H1 (cell line): ENCODE measurements around the gene FNDC11.

Experiments
- EGR1 ChIP-seq: IDR thresholded peaks from 2 replicates; pipeline ENCODE4 v1.6.1; 2011; ENCODE audit warnings: low read depth, low read length, borderline replicate concordance
- GTF2F1 ChIP-seq: IDR thresholded peaks from 2 replicates; pipeline ENCODE4 v1.6.1; 2012; ENCODE audit warnings: low read depth, low read length, improper control_type of control experiment, borderline replicate concordance
- KDM1A ChIP-seq: fragments of 200-600, 300-600 bp; sonication (generic); IDR thresholded peaks from 2 replicates; pipeline ENCODE4 v1.7.1; 2016; ENCODE audit warnings: mild to moderate bottlenecking, low read length, borderline replicate concordance
- POLR2A ChIP-seq, 2 experiments: IDR thresholded peaks; 1 replicate in 1 of 2; 2 replicates in 1 of 2; pipeline ENCODE4 v1.6.1; 2011; ENCODE audit warnings: low read depth in 2 of 2, low read length in 2 of 2, mild to moderate bottlenecking in 2 of 2; ENCODE audit errors: control extremely low read depth in 1 of 2
- POLR2AphosphoS5 ChIP-seq: IDR thresholded peaks from 2 replicates; pipeline ENCODE4 v1.6.1; 2011; ENCODE audit warnings: low read depth, low read length
- SIRT6 ChIP-seq: IDR thresholded peaks from one replicate; pipeline ENCODE4 v1.7.1; 2012; ENCODE audit warnings: low read length, inconsistent platforms
- TF ChIP-seq, protein P1 (sequence below), 3 experiments: IDR thresholded peaks; 1 replicate in 2 of 3; 2 replicates in 1 of 3; pipeline versions ENCODE4 v1.5.1 to v1.6.1; 2011; ENCODE audit warnings: low read length in 3 of 3, mild to moderate bottlenecking in 3 of 3, inconsistent platforms in 2 of 3, low read depth in 1 of 3, moderate library complexity in 1 of 3; ENCODE audit not compliant: insufficient read depth in 1 of 3; ENCODE audit errors: control extremely low read depth in 1 of 3

DNA sequence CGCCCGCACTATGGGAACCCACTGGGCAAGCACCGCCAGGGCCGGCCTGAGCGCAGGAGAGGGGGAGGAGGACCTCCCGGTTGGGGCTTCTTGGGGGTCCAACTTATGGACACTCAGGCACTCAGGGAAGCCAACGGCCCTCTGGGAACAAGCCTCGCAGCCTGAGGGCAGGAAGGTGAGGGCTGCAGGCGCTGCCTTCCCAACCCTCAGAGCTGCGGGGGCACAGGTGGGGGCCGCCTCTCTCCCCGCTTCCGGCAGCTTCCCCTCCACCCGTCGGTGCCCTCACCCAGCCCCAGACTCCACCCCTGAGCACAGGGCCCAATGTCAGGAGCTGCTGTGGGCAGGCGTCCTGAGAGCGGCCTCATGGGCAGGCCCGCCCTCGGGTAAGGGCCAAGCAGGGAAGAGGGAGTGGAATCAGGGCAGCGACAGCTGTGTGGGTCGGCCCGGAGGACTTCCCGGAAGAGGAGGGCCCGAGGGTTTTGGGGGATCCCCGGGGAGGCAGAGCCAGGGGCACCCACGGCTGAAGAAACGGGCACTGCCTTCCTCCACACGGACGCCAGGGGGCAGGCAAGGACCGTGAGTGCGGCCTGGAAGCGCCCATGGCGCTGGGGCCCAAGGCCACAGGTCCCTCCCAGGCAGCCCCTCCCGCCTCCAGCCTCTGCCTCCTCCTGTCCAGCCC is 16.3 kb upstream of the FNDC11 start:
- TF ChIP-seq POLR2A (IDR thresholded peaks at IDR 0.05; ENCODE audit: control extremely low read depth in 1 of 2, low read depth in 2 of 2, low read length in 2 of 2) (no peak), EGR1 (no peak), GTF2F1 (no peak), KDM1A (no peak), SIRT6 (no peak), POLR2AphosphoS5 (no peak)
- TF ChIP-seq, protein P1, sequence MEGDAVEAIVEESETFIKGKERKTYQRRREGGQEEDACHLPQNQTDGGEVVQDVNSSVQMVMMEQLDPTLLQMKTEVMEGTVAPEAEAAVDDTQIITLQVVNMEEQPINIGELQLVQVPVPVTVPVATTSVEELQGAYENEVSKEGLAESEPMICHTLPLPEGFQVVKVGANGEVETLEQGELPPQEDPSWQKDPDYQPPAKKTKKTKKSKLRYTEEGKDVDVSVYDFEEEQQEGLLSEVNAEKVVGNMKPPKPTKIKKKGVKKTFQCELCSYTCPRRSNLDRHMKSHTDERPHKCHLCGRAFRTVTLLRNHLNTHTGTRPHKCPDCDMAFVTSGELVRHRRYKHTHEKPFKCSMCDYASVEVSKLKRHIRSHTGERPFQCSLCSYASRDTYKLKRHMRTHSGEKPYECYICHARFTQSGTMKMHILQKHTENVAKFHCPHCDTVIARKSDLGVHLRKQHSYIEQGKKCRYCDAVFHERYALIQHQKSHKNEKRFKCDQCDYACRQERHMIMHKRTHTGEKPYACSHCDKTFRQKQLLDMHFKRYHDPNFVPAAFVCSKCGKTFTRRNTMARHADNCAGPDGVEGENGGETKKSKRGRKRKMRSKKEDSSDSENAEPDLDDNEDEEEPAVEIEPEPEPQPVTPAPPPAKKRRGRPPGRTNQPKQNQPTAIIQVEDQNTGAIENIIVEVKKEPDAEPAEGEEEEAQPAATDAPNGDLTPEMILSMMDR (IDR thresholded peaks at IDR 0.05; ENCODE audit: control extremely low read depth in 1 of 3, insufficient read depth in 1 of 3, low read depth in 1 of 3, low read length in 3 of 3) = peak; percentile 92 to 95 (median 92)
